OCI-LY3 (cell line): ENCODE data around the gene CAMTA2.

ENCODE experiments used
- CTCF ChIP-seq: fragments of 200-600, 300-600 bp; sonication (generic); IDR thresholded peaks from 2 replicates; pipeline ENCODE4 v1.5.1; 2014; ENCODE audit warnings: antibody characterized with exemption, low read length, low read depth
- EZH2phosphoT487 ChIP-seq: fragments of 200-600 bp; shearing (Covaris generic); IDR thresholded peaks from 2 replicates; pipeline ENCODE4 v1.6.1; 2018; ENCODE audit warnings: antibody characterized with exemption, mixed run types, low read depth

GRCh38 chr17:5027916-5028315 is 40.4 kb upstream of the CAMTA2 start:
- TF ChIP-seq CTCF (no peak), EZH2phosphoT487 (no peak)
